ENCODE measurements around the gene CHRNG.

Gene CHRNG

GRCh38 chr2:232539298-232540231, at the start of gene CHRNG:
Gene CHRNG (plus strand): TSS chr2:232539692. CDS start chr2:232539748, 56 bp downstream.
- no peak within 1 kb of the TSS for H3K27ac Mint-ChIP-seq
- ATAC-seq (ENCODE audit: low read depth): no peak
- H3K4me3 Mint-ChIP-seq: no peak within 1 kb of the TSS
- DNase-seq (ENCODE audit: low spot score in 2 of 2): no peak
- H3K36me3 Mint-ChIP-seq: peaks cover 2% of the 10 kb centered on the region
- H3K4me1 Mint-ChIP-seq: peaks cover 19% of the 10 kb centered on the region
- H3K9me3 Mint-ChIP-seq: peaks cover 1% of the 10 kb centered on the region
- H3K27me3 Mint-ChIP-seq: peaks cover 23% of the 10 kb centered on the region

- no peaks in the 10 kb centered on the region for H3K36me3 Mint-ChIP-seq
- no peak for ATAC-seq (ENCODE audit: low read depth)
- H3K27me3 Mint-ChIP-seq: peaks cover 26% of the 10 kb centered on the region
- H3K4me3 Mint-ChIP-seq: no peak overlapping the region
- H3K4me1 Mint-ChIP-seq: peaks cover under 1% of the 10 kb centered on the region
- no peaks in the 10 kb centered on the region for H3K9me3 Mint-ChIP-seq
- DNase-seq (ENCODE audit: low spot score in 2 of 2): no peak
- H3K27ac Mint-ChIP-seq: no peak overlapping the region
These were observed 49.0 kb upstream of the CHRNG start for GRCh38 chr2:232490221-232491138.

GRCh38 chr2:232491139-232491780, 48.2 kb upstream of the CHRNG start:
- Mint-ChIP-seq H3K4me3 (no peak overlapping the region), H3K27ac (no peak overlapping the region), H3K4me1 (no peaks in the 10 kb centered on the region), H3K27me3 (peaks cover 26% of the 10 kb centered on the region), H3K36me3 (no peaks in the 10 kb centered on the region), H3K9me3 (no peaks in the 10 kb centered on the region)
- DNase-seq (ENCODE audit: low spot score in 2 of 2) (no peak), ATAC-seq (ENCODE audit: low read depth) (no peak)

GRCh38 chr2:232492236-232492848, 47.1 kb upstream of the CHRNG start:
- Mint-ChIP-seq H3K27ac (no peak overlapping the region), H3K36me3 (no peaks in the 10 kb centered on the region), H3K9me3 (no peaks in the 10 kb centered on the region), H3K27me3 (peaks cover 26% of the 10 kb centered on the region), H3K4me1 (no peaks in the 10 kb centered on the region), H3K4me3 (no peak overlapping the region)
- no peak for ATAC-seq (ENCODE audit: low read depth)
- no peak for DNase-seq (ENCODE audit: low spot score in 2 of 2)

GRCh38 chr2:232492963-232493700, 46.4 kb upstream of the CHRNG start:
- ATAC-seq (ENCODE audit: low read depth) (no peak), DNase-seq (ENCODE audit: low spot score in 2 of 2) (no peak)
- Mint-ChIP-seq H3K4me3 (no peak overlapping the region), H3K27me3 (peaks cover 26% of the 10 kb centered on the region), H3K36me3 (no peaks in the 10 kb centered on the region), H3K4me1 (no peaks in the 10 kb centered on the region), H3K9me3 (no peaks in the 10 kb centered on the region), H3K27ac (no peak overlapping the region)

GRCh38 chr2:232493701-232494474, 45.6 kb upstream of the CHRNG start:
- H3K9me3 Mint-ChIP-seq: no peaks in the 10 kb centered on the region
- no peak overlapping the region for H3K4me3 Mint-ChIP-seq
- H3K4me1 Mint-ChIP-seq: no peaks in the 10 kb centered on the region
- no peaks in the 10 kb centered on the region for H3K36me3 Mint-ChIP-seq
- ATAC-seq (ENCODE audit: low read depth): no peak
- H3K27me3 Mint-ChIP-seq: peaks cover 27% of the 10 kb centered on the region
- DNase-seq (ENCODE audit: low spot score in 2 of 2): no peak
- no peak overlapping the region for H3K27ac Mint-ChIP-seq

GRCh38 chr2:232494542-232494941, 45.0 kb upstream of the CHRNG start:
- H3K4me1 Mint-ChIP-seq: no peaks in the 10 kb centered on the region
- DNase-seq (ENCODE audit: low spot score in 2 of 2): no peak
- H3K9me3 Mint-ChIP-seq: no peaks in the 10 kb centered on the region
- H3K36me3 Mint-ChIP-seq: no peaks in the 10 kb centered on the region
- no peak overlapping the region for H3K4me3 Mint-ChIP-seq
- no peak for ATAC-seq (ENCODE audit: low read depth)
- no peak overlapping the region for H3K27ac Mint-ChIP-seq
- peaks cover 22% of the 10 kb centered on the region for H3K27me3 Mint-ChIP-seq

- no peaks in the 10 kb centered on the region for H3K4me1 Mint-ChIP-seq
- ATAC-seq (ENCODE audit: low read depth) (no peak), DNase-seq (ENCODE audit: low spot score in 2 of 2) (no peak)
- H3K27ac Mint-ChIP-seq: no peak overlapping the region
- H3K36me3 Mint-ChIP-seq: no peaks in the 10 kb centered on the region
- no peaks in the 10 kb centered on the region for H3K9me3 Mint-ChIP-seq
- no peak overlapping the region for H3K4me3 Mint-ChIP-seq
- H3K27me3 Mint-ChIP-seq: peaks cover 25% of the 10 kb centered on the region
These were observed 44.2 kb upstream of the CHRNG start for GRCh38 chr2:232495292-232495691.

GRCh38 chr2:232496501-232497270, 42.8 kb upstream of the CHRNG start:
- Mint-ChIP-seq H3K27ac (no peak overlapping the region), H3K36me3 (no peaks in the 10 kb centered on the region), H3K4me1 (no peaks in the 10 kb centered on the region), H3K4me3 (no peak overlapping the region), H3K9me3 (no peaks in the 10 kb centered on the region), H3K27me3 (peaks cover 21% of the 10 kb centered on the region)
- DNase-seq (ENCODE audit: low spot score in 2 of 2) (no peak), ATAC-seq (ENCODE audit: low read depth) (no peak)

GRCh38 chr2:232497348-232497747, 42.1 kb upstream of the CHRNG start:
- DNase-seq (ENCODE audit: low spot score in 2 of 2) (no peak), ATAC-seq (ENCODE audit: low read depth) (no peak)
- Mint-ChIP-seq H3K36me3 (no peaks in the 10 kb centered on the region), H3K27me3 (peaks cover 20% of the 10 kb centered on the region), H3K9me3 (no peaks in the 10 kb centered on the region), H3K4me1 (peaks cover 1% of the 10 kb centered on the region), H3K4me3 (no peak overlapping the region), H3K27ac (no peak overlapping the region)

- H3K9me3 Mint-ChIP-seq: no peaks in the 10 kb centered on the region
- ATAC-seq (ENCODE audit: low read depth) (no peak), DNase-seq (ENCODE audit: low spot score in 2 of 2) (no peak)
- H3K4me1 Mint-ChIP-seq: peaks cover 5% of the 10 kb centered on the region
- H3K36me3 Mint-ChIP-seq: no peaks in the 10 kb centered on the region
- H3K27ac Mint-ChIP-seq: no peak overlapping the region
- no peak overlapping the region for H3K4me3 Mint-ChIP-seq
- peaks cover 19% of the 10 kb centered on the region for H3K27me3 Mint-ChIP-seq
These were observed 41.0 kb upstream of the CHRNG start for GRCh38 chr2:232498452-232498851.

- H3K4me3 Mint-ChIP-seq: no peak overlapping the region
- ATAC-seq (ENCODE audit: low read depth) (no peak), DNase-seq (ENCODE audit: low spot score in 2 of 2) (no peak)
- H3K36me3 Mint-ChIP-seq: no peaks in the 10 kb centered on the region
- no peaks in the 10 kb centered on the region for H3K9me3 Mint-ChIP-seq
- H3K27ac Mint-ChIP-seq: no peak overlapping the region
- H3K4me1 Mint-ChIP-seq: peaks cover 7% of the 10 kb centered on the region
- H3K27me3 Mint-ChIP-seq: peaks cover 26% of the 10 kb centered on the region
These were observed 38.1 kb upstream of the CHRNG start for GRCh38 chr2:232501331-232501771.
